GM21447 (cell line): ENCODE data around the gene KCNK2.

Experiments
- ATAC-seq: cut with Tn5 transposase; IDR thresholded peaks from one replicate; pipeline ENCODE4 v1.9.1; 2021; ENCODE audit not compliant: unreplicated experiment

Gene KCNK2

GRCh38 chr1:215082532-215083382 lies at the start of gene KCNK2:
Gene KCNK2 (plus strand): TSS chr1:215082737. CDS start chr1:215083386, 649 bp downstream.
- ATAC-seq = no peak

- ATAC-seq = no peak
These were observed 49.5 kb upstream of the KCNK2 start for GRCh38 chr1:215032911-215033526.

- ATAC-seq = no peak
These were observed 42.3 kb upstream of the KCNK2 start for GRCh38 chr1:215040190-215040589.

GRCh38 chr1:215043401-215043800 lies 39.1 kb upstream of the KCNK2 start:
- ATAC-seq = no peak

GRCh38 chr1:215044151-215044550 lies 38.4 kb upstream of the KCNK2 start:
- no peak for ATAC-seq

- no peak for ATAC-seq
These were observed 36.7 kb upstream of the KCNK2 start for GRCh38 chr1:215045698-215046308.

- ATAC-seq = no peak
These were observed 30.1 kb upstream of the KCNK2 start for GRCh38 chr1:215052256-215053015.

GRCh38 chr1:215054266-215054665 lies 28.3 kb upstream of the KCNK2 start:
- ATAC-seq = no peak

GRCh38 chr1:215055281-215055935 lies 27.1 kb upstream of the KCNK2 start:
- ATAC-seq = no peak

GRCh38 chr1:215056584-215056983 lies 26.0 kb upstream of the KCNK2 start:
- ATAC-seq = no peak

GRCh38 chr1:215059947-215060346 lies 22.6 kb upstream of the KCNK2 start:
- no peak for ATAC-seq

GRCh38 chr1:215064327-215064726 lies 18.2 kb upstream of the KCNK2 start:
- no peak for ATAC-seq

- no peak for ATAC-seq
These were observed 11.5 kb upstream of the KCNK2 start for GRCh38 chr1:215071078-215071477.

GRCh38 chr1:215076322-215076721 lies 6.2 kb upstream of the KCNK2 start:
- no peak for ATAC-seq

GRCh38 chr1:215079456-215079855 lies 3.1 kb upstream of the KCNK2 start:
- ATAC-seq = no peak

GRCh38 chr1:215081661-215082531 lies 641 bp upstream of the KCNK2 start:
- no peak for ATAC-seq

- ATAC-seq = no peak
These were observed 935 bp downstream of the KCNK2 start for GRCh38 chr1:215083383-215083961.

- no peak for ATAC-seq
These were observed 2.1 kb downstream of the KCNK2 start for GRCh38 chr1:215084621-215085020.

GRCh38 chr1:215087603-215088002 lies 5.1 kb downstream of the KCNK2 start:
- ATAC-seq = no peak
